IPS DF 6.9 (cell line): ENCODE data around the gene PRDM10.
"Not testable (repeated sequence)": the region's sequence is repeated elsewhere in the genome, so short reads cannot be mapped to it uniquely, and the experiment has no call there.

ENCODE experiments used
- DNase-seq: peaks from one replicate; pipeline ENCODE4 v3.0.0-alpha.2; 2013; ENCODE audit warnings: low read depth, low spot score
- H3K27ac ChIP-seq: one replicate; pipeline ENCODE4 v1.5.1; 2013; ENCODE audit warnings: low read length, control low read depth
- H3K27me3 ChIP-seq: 2 replicates; pipeline ENCODE4 v1.6.1; 2013; ENCODE audit warnings: mild to moderate bottlenecking, low read length; ENCODE audit not compliant: control insufficient read depth, insufficient read depth
- H3K36me3 ChIP-seq: 2 replicates; pipeline ENCODE4 v1.6.1; 2013; ENCODE audit warnings: low read length; ENCODE audit not compliant: control insufficient read depth, insufficient read depth
- H3K4me1 ChIP-seq: 2 replicates; pipeline ENCODE4 v1.6.1; 2013; ENCODE audit warnings: low read length; ENCODE audit not compliant: control insufficient read depth, insufficient read depth
- H3K4me3 ChIP-seq: 2 replicates; pipeline ENCODE4 v1.5.1; 2013; ENCODE audit warnings: mild to moderate bottlenecking, low read length
- H3K9me3 ChIP-seq: 2 replicates; pipeline ENCODE4 v1.6.1; 2013; ENCODE audit warnings: low read length, inconsistent platforms; ENCODE audit not compliant: control insufficient read depth, insufficient read depth
- WGBS: extraction: QIAGEN DNeasy Blood & Tissue Kit; methylation state at CpG from one replicate; pipeline ENCODE4 v1.1.7; 2013; ENCODE audit warnings: mixed read lengths, missing lambda C conversion rate; ENCODE audit not compliant: insufficient read length, insufficient coverage; 5-methylcytosine and 5-hydroxymethylcytosine counted together

The PRDM10 gene

DNA sequence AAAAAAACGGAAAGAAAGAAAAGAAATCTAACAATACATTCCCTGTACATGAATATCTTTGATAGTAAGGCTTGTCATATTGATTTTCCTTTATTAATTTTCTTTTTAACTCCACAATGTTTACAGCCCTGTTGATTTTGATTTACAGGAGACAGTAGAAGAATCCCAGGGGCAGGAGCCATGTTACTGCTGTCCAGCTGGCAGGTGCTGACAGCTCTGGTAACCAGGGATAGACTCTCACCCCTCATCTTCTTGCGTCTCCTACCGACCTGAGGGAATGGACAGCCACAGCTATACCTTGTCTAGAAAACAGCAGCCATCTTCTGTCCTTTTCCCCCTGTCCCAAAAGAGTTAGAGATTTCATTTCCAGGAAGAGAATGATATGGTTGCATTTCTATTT is 37.4 kb downstream of the PRDM10 start:
- Histone ChIP-seq H3K4me3 (no peak overlapping the region), H3K4me1 (no peaks in the 10 kb centered on the region), H3K27me3 (no peaks in the 10 kb centered on the region), H3K27ac (no peak overlapping the region), H3K9me3 (no peaks in the 10 kb centered on the region), H3K36me3 (no peaks in the 10 kb centered on the region; the same call in 1 of the 2 replicates)
- WGBS, result no CpG with 5 or more reads among the region's 3 CpGs
- no peak for DNase-seq

DNA sequence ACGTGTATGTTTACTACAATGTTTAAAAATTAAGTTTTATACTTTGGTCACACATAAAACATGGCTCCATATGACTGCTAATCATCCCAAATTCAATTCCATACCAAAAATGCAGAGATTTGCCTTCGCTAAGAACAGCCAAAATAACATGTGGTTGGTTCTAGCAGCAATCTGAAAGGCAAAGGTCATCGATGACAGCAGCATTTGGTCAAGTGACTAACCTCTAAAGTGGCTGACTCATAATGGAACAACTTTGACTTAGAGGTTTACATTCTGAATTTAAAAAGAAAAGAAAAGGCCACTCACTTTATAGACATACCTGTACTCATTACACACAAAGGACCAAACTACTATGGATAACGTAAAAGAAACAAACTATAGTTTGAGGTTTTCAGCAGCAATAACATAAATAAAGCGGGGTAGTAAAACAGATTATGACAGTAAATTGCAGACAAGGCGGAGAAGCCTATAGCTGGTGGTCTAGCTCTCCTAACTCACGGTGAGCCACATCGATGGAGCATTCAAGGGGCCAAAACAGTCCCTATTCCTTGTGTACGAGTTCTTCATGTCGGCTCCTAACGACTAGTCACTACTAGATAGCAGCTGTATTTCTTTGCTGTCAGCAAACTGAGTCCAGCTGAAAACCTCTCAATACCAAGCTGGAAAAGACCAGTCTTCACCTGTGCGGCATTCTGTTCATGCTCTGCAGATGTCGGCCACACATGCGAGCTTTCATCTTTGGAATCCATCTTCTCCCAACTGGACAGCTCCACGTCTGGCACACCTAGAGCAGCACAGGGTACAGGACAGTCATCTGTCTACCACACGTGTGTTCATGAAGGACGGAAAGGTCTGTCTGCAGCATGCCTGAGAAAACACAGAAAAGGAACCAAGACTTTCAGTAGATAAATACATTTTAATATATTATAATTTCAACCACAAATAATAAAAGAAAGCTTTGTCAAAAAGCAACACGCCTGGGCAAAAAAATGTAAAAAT is 42.1 kb downstream of the PRDM10 start:
- DNase-seq, result no peak
- H3K9me3 ChIP-seq, result no peaks in the 10 kb centered on the region
- H3K4me1 ChIP-seq, result no peaks in the 10 kb centered on the region
- H3K4me3 ChIP-seq, result no peak overlapping the region
- no peak overlapping the region for H3K27ac ChIP-seq
- no peaks in the 10 kb centered on the region; the same call in 1 of the 2 replicates for H3K27me3 ChIP-seq
- WGBS, result no CpG with 5 or more reads among the region's 18 CpGs
- H3K36me3 ChIP-seq, result peaks cover 6% of the 10 kb centered on the region; the same call in 1 of the 2 replicates

DNA sequence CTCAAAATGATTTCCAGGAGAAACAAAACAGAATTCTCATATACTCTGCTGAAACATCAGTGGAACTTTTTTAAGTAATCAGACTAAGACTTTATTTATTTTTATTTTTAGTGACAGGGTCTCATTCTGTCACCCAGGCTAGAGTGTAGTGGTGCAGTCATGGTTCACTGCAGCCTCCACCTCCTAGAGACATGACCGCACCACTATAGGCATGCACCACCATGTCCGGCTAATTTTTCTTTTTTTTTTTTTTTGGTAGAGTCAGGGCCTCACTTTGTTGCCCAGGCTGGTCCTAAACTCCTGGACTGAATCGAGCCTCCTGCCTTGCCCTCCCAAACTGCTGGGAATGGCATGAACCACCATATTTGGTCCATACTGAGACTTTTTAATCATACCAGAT is 42.9 kb downstream of the PRDM10 start:
- Histone ChIP-seq H3K4me3 (no peak overlapping the region), H3K27ac (no peak overlapping the region), H3K4me1 (no peaks in the 10 kb centered on the region), H3K27me3 (no peaks in the 10 kb centered on the region; the same call in 1 of the 2 replicates), H3K9me3 (no peaks in the 10 kb centered on the region), H3K36me3 (peaks cover 6% of the 10 kb centered on the region; the same call in 1 of the 2 replicates)
- no peak for DNase-seq
- WGBS, result no CpG with 5 or more reads among the region's 3 CpGs

DNA sequence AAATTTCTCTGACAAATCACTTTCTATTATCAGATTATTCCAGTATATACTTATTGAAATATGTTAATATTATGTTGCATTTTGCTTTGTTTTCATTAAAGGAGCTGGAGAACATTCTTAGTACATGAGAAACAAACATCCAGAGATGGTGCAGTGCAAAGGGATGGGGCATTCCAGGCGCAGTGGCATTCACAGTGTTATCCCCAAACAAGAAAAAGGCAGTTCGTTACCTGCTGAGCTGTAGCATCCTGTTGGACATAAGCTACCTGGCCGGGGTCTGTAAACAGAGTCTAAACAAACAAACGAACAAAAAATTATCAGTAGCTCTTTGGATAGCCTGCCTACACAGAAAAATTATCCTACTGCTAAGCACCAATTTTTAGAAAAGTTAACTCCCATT is 47.4 kb downstream of the PRDM10 start:
- no CpG with 5 or more reads among the region's 4 CpGs for WGBS
- Histone ChIP-seq H3K4me1 (no peaks in the 10 kb centered on the region), H3K36me3 (peaks cover 6% of the 10 kb centered on the region; the same call in 1 of the 2 replicates), H3K4me3 (no peak overlapping the region), H3K9me3 (no peaks in the 10 kb centered on the region), H3K27me3 (no peaks in the 10 kb centered on the region; the same call in 1 of the 2 replicates), H3K27ac (no peak overlapping the region)
- DNase-seq, result no peak

DNA sequence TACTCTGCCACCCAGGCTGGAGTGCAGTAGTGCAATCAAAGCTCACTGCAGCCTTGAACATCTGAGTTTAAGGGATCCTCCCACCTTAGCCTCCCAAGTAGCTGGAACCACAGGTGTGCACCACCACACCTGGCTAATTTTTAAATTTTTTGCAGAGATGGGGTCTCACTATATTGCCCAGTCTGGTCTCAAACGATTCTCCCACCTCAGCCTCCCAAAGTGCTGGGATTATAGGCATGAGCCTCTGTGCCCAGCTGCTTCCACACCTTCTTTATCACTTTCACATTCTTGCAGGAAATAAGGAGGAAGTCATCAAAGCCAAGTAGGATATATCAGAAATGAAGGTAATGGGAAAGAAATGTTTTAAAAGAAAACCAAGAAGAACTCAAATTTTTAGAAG is 47.9 kb downstream of the PRDM10 start:
- WGBS, result no CpG with 5 or more reads among the region's 1 CpG
- not testable (repeated sequence) for DNase-seq

DNA sequence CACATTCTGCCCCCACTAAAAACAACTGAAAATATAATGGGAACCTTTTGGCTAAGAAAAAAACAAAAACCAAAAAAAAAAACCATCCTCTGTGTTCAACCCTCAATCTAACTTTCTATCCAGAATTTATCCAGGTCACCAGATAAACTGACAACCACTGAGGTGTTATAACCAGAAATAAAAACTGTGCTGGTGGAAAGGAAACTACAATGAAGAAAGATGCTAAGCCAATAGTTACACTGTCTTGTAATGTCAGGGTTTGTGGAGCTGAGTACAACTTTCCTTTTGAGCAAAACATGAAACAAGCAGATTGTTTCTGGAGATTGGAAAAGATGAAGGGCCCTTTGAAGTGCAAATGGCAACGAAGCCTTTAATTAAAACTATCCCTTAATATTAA is 50.8 kb downstream of the PRDM10 start:
- H3K27ac ChIP-seq, result no peak overlapping the region
- no peaks in the 10 kb centered on the region for H3K4me1 ChIP-seq
- WGBS, result no CpG with 5 or more reads among the region's 1 CpG
- no peaks in the 10 kb centered on the region for H3K36me3 ChIP-seq
- H3K4me3 ChIP-seq, result no peak overlapping the region
- no peaks in the 10 kb centered on the region for H3K9me3 ChIP-seq
- DNase-seq, result no peak
- no peaks in the 10 kb centered on the region for H3K27me3 ChIP-seq

More for the DNA sequence above, 47.9 kb downstream of the PRDM10 start:
- not testable (repeated sequence) for H3K4me1 ChIP-seq, H3K27me3 ChIP-seq, H3K4me3 ChIP-seq, H3K36me3 ChIP-seq, H3K9me3 ChIP-seq, H3K27ac ChIP-seq

DNA sequence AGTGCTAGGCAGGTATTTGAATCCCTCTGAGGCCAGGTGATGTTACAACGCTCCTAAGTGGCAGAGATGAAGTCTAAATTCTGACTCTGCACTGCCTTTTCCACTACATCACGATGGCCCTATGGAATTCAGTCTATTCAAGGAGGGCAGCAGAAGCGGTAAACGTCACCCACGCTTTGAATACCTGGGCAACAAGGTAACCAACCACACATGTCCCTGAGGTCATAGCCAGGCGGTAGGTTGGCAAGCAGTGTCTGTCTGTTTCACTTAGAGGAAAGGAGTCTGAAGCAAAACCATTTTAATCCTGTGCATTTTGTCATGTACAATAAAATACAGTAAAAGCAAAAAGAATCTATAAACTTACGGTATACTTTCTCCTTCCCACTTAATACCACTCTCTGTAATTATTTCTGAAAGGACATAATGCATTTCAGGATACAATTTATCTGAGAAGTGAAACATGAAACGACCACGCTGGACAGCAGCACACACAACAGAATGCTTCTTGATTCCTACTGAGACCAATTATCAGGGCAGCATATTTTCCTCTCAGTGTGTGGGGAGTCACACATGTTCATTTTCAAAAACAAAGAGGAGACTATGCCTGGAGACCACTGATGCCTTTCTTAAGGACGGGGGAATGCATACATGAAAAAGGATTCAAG is 51.3 kb downstream of the PRDM10 start:
- no peaks in the 10 kb centered on the region for H3K4me1 ChIP-seq
- no peaks in the 10 kb centered on the region for H3K36me3 ChIP-seq
- no peak overlapping the region for H3K4me3 ChIP-seq
- H3K27ac ChIP-seq, result no peak overlapping the region
- WGBS, result no CpG with 5 or more reads among the region's 10 CpGs
- H3K9me3 ChIP-seq, result no peaks in the 10 kb centered on the region
- H3K27me3 ChIP-seq, result no peaks in the 10 kb centered on the region
- no peak for DNase-seq

DNA sequence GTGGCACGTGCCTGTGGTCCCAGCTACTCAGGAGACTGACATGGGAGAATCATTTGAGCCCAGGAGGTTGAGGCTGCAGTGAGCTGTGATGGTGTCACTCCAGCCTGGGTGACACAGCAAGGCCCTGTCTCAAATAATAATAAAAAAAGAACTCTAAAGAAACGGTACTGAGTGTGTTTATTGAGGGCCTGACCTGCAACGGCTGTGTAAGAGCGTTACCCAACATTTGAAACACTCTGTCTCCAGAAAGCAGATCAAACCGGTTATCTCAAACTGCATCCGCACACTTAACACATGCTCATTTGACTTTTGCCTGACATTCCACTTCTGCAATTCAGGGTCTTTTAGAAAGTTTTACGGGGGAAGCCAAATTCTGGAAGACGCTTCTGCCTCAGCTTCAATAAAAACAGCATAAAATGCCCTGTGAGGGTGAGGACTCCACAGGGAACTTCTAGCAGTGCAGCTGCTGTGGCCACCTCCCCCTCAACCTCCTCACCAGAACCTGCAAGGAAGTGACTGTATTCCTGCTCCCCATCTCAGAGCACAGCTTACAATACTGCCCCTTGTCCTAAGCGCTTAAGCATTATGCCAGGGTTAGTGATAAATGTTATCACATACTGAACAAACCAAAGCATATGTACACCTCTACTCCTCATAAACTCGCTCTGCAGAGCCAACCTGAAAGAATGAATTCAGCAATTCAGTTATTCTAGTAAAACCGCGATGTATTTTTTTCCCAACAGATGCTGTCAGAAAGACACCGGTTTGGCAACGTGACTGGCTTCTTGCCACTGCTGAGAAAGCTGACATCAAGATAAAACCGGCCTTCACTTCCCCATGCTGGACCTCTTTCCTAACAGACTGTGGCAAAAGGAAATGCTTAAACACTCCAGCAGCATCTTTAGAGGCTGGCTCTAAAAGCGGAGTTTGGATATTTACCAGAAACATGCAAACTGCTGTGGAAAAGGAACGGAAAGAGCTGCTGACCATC is 52.2 kb downstream of the PRDM10 start:
- DNase-seq, result no peak
- Histone ChIP-seq H3K4me1 (no peaks in the 10 kb centered on the region), H3K36me3 (peaks cover 2% of the 10 kb centered on the region; the same call in 1 of the 2 replicates), H3K27ac (no peak overlapping the region), H3K4me3 (no peak overlapping the region), H3K9me3 (no peaks in the 10 kb centered on the region), H3K27me3 (no peaks in the 10 kb centered on the region)
- no CpG with 5 or more reads among the region's 17 CpGs for WGBS

DNA sequence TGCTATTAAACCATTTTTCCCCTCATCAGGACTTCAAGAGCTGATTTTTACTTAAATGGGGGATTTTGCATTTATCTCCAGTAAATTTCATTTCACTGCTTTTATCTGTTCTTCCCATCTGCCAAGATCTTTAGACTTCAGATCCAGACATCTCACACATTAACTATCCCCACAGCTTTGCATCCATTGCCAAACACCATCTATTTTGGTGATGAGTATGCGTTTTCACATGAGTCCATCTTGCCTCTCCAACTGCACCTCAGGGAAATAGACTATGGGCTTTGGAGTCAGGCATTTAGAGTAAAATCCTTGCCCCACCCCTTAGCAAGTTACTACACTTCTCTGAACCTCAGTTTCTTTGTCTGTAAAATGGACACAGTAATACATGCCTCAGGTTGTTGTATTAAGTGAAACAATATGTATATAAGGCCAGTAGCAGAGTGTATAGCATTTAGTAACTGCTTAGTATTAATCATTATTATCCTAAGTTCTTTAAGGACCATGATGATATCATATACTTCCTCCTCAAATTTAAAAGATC is 53.6 kb downstream of the PRDM10 start:
- Histone ChIP-seq H3K9me3 (no peaks in the 10 kb centered on the region), H3K4me3 (no peak overlapping the region), H3K36me3 (peaks cover 3% of the 10 kb centered on the region; the same call in 1 of the 2 replicates), H3K27me3 (no peaks in the 10 kb centered on the region), H3K27ac (no peak overlapping the region), H3K4me1 (no peaks in the 10 kb centered on the region)
- WGBS, result no CpG with 5 or more reads among the region's 1 CpG
- DNase-seq, result no peak
